HT1080 (cell line): ENCODE results near the gene HERC4. TPM values are rescaled to one million over a fixed set of nuclear protein-coding genes. Genes with fewer than 3 reads are reported as not detected.
"Not testable (repeated sequence)": the region's sequence is repeated elsewhere in the genome, so short reads cannot be mapped to it uniquely, and the experiment has no call there.

Source experiments
- DNase-seq: peaks from one replicate; pipeline ENCODE4 v3.0.0-alpha.2; 2015; ENCODE audit warnings: low read depth
- total RNA-seq: library from RNA; depleted of rRNA; stranded (reverse); fragments of >200 nt; shearing (Covaris generic); gene quantifications from 2 replicates; pipeline ENCODE4 v1.2.3, GENCODE V29; 2014

HERC4 gene
- total RNA-seq, 1 experiment from 2014 or later = 30.4 TPM

DNA sequence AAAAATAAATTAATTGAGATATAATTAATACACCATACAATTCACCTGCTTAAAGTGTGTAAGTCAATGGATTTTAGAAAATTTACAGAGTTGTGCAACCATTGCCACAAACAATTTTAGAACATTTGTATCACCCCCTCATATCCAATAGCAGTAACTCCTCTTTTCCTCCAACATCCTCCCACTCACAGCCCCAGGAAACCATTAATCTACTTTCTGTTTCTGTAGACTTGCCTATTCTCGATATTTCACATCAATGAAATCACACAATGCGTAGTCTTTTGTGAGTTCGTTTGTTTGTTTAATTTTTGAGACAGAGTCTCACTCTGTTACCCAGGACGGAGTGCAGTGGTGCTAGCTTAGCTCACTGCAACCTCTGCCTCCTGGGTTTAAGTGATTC is 13.7 kb upstream of the HERC4 start:
- DNase-seq = no peak

DNA sequence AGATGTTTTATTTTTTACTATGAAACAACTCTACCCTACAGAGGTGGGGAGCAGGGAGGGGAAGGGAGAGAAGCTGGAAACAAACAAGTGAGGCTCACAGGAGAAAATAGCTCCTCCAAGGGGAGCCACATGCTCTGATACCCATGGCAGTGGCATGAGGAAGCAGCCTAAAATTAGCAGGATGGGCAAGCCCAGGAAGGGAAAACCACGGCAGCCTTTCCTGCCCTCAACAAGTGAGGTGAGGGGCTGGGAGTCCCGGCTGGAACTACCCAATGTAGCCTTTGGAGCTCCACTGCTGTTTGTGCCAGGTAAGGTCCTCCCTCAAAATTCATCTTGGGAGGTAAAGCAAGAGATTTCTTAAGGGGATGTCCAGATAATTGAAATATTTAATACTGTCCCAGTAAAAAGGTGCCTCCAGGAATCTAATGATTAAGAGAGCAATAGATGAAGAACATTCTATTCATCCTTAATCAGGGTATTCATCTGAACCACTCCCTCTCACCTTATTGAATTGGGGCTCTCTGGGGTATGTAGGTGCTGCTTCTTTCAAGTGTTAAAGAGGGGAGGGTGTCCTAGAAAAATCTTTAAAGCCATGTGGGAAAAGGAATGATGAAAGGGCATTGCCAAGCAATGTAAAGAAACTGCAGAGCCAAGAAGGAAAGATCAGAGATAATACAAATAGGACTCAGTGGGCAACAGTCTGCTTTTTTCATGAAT is 12.8 kb upstream of the HERC4 start:
- DNase-seq = no peak

DNA sequence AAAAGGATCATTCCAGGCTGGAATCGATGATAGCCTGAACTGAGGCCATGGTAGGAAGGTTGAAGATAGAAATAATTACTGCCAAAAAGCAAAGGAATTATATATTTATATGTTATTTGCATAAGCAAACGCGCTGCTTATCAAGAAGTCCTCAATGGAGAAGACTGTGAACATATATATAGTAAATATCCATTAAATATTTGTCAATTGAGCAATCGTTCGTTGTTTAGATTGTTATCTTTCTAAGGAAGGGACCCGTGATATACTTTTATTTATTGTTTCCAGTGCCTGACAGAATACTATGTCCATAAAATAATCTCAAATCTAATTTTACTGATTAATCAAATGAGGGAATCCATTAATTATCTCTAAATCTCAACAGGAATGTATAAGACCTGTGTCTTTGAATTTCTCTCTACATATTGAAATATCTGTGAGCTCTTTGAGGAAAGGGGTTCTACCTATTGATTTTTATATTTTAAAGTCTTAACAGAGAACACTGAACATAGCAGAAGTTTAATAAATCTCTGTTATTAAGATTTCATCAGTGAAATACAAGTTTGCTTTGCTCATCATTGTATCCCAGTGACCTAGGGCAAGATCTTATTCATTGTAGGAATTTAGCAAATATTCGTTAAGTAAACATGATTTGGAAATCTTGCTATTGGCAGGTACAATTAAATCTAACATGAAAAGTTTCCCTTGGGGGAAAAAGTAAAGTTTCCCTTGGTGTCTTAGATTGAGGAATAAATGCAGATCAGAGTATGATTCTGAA is 12.0 kb upstream of the HERC4 start:
- no peak for DNase-seq

DNA sequence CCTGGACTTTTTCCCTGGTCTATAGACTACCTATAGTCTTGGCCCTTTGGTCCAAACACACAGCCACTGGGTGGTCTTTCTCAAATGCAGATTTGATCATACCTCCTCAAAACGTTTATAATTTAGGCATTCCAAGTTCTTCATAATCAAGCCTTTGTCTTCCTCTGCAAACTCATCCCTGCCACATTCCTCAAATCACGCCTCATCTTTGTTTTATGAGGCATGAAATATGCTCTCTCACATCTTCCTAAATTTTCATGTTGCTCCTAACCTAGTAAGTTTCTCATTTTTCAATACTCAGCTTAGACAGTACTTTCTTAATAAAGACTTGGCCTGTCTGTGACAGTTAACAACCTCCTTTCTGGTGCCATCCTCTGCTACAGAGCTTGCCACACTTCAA is 10.9 kb upstream of the HERC4 start:
- DNase-seq = peak; percentile 72

DNA sequence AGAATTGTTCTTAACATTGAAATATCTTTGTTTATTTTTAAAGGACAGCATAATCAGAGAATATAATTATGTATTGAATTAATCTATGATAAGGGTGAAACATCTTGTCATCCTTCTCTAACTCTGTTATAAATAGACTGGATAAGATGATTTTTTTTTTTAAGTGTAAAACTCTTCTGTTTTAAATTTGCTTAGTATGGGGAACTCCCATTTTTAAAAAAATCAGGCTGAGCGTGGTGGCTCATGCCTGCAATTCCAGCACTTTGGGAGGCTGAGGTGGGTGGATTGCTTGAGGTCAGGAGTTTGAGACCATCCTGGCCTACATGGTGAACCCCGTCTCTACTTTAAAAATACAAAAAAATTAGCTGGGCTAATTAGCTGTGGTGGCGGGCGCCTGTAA is 9.4 kb upstream of the HERC4 start:
- DNase-seq = no peak

DNA sequence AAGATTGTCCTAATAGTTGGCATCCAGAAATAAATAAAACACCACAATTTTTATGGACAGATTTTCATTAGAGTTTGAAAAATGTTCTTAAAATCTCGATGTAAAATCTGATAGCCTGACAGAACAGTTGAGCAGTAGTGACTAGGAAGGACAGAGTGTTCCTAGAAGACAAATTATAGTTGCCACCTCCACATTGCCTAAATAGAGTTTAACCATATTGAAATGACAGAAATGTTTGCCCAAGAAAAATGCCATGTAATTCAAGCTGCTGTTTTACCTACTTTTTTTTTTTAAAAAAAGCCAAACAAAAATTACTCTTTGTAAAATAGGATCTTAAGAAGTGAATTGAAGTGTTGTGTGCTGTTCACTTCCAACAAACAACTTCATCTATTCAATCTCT is 8.9 kb upstream of the HERC4 start:
- no peak for DNase-seq

DNA sequence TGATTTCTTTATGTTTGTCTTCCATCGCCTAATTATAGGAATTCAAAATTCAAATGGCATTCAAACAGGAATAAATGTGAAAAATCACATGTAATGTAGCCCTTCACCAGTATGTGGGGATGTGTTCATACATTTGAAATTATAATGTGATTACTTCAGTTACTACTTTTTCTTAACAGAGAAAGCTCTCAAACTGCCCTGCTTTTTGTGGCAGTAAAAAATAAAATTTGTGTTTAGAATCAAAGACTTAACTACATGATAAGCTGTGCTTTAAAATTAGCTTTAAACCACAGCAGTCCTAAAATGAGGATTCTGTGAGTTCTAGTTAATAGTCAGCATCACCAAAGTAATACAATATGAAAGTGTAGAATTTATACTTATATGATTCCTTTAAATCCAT is 7.8 kb upstream of the HERC4 start:
- peak; percentile 37 for DNase-seq

DNA sequence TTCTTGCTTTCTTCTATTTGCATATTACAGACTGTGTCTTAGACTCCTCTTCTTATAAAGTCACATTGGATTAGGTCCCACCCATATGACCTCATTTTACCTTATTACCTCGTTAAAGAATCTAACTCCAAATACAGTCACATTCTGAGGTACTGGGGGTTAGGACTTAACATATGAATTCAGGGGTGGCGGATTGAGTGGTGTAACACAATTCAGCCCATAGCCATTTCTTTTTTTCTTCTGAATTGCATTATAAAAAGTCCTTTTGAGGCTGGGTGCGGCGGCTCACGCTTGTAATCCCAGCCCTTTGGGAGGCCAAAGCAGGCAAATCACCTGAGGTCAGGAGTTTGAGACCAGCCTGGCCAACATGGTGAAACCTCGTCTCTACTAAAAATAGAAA is 6.8 kb upstream of the HERC4 start:
- DNase-seq = no peak

DNA sequence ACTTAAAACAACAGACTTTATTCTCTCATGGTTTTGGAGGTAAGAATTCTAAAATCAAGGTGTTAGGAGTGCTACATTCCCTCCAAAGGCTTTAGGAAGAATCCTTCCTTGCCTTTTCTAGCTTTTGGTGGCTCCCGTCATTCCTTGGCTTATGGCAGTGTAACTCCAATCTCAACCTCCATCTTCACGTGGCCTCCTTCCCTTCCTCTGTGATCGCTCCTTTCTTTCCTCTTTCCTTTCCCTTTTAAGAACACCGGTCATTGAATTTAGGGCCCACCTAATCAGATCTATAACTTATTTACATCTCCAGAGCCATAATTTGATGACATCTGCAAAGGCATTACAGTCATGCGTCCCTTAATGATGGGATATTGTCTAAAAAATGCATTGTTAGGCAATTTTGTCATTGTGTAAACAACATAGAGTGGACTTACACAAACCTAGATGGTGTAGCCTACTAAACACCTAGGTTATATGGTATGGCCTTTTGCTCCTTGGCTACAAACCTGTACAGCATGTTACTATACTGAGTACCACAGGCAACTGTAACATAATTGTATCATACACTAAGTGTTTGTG is 5.9 kb upstream of the HERC4 start:
- DNase-seq = no peak

DNA sequence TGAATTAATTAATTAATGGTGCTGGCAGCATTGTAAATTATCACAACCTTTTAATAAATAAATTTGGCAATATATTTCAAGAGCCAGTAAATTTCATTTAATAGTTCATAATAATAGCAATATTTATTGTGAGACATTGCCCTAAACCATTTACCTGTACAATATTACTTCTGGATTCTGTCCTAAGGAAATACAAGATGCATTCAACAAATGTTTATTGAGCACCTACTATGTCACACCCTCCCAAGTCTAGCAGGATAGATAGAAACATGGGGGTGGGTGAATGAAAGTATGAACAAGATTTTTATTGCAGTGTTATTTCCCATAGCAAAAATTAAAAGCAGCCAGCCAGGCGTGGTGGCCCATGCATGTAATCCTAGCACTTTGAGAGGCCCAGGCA is 4.4 kb upstream of the HERC4 start:
- no peak for DNase-seq

DNA sequence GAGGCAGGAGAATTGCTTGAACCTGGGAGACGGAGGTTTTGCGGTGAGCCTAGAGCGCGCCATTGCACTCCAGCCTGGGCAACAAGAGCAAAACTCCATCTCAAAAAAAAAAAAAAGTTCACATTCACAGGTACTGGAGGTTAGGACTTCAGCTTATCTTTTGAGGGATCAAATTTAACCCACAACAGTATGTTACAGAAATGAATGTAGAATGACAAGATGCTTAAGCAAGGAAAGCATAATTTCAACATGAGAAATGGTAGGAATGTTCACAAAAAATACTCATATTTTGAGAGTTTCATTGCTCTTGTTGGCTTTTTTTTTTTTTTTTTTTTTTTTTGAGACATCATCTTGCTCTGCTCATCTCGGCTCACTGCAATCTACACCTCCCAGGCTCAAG is 1.9 kb upstream of the HERC4 start:
- no peak for DNase-seq

DNA sequence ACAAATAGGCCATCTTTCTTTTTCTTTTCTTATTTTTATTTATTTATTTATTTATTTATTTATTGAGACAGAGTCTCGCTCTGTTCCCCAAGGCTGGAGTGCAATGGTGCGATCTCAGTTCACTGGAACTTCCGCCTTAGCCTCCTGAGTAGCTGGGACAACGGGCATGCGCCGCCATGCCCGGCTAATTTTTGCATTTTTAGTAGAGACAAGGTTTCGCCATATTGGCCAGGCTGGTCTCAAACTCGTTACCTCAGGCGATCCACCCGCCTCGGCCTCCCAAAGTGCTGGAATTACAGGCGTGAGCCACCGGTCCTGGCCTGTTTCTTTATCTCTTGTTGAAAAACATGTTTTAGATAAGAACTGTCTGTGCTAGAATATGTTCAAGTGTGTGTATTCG is 998 bp upstream of the HERC4 start:
- not testable (repeated sequence) for DNase-seq

DNA sequence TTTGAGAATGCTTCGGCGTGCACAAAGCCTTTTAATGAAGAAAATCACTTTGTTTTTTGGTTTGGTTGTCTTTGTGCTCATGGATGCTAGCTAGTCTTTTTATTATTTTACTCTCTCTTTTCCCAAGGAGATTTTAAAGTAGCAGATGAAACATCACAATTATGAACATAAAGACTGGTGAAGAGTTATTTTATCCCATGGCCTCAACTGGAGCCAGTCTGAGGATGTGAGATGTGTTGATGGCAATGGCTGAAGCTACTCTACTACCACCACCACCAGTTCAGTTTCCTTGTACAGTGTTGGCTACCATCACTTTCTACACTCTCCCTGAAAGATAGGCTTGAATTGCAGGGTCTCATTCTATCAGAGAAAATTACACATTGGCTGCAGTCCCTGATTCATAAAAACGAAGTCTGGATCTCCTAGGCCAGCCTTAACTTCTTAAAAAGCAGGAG is 494 bp upstream of the HERC4 start:
- no peak for DNase-seq

DNA sequence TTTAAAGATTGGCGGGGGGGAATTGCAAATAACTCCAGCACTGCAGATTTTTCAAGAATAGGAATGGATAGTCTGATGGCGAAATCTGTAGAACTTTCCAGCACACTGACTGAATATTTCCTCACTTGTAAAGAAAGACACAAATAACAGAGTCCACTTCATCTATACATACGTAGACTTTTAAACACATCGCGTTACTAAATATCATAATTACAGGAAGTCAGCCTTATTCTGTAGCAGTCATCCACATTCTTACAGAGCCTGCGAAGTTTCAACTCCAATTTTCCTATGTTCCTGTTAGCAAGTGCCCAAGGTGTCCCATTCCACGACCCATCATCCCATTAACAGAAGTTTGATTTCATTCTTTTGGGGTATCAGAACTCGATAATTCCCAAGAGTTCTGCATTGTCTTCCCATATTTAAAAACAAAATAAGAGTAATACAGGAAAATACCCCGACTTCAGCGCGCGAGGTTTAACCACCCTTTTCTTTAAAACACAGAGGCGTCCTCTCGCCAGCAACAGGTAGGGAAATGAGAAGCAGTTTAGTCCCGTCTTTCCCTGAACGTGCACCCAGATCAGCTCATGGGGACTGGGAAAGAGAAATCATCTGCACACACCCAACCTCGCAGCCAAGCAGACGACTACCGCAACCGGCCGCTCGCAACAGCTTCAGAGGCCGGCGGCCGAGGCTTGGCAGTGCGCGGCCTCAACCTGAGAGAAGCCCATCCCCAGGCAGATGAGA is 880 bp downstream of the HERC4 start:
- no peak for DNase-seq

DNA sequence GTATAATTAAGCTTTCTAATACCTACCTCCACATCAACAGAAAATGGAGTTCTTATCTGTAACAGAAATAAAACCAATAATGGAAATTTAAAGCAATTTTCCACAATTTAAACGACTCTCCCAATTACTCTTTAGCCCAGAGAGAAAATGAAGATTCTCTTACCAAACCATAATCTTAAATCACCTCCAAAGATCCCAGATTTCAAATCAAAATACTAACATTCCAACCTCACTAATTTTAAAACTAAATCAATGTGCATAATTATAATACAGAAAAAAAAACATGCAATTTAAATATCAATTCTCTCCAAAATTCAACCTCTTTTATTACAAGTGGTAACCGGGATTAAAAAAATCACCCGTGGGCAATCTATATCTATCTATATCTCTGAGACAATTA is 1.5 kb downstream of the HERC4 start:
- no peak for DNase-seq

DNA sequence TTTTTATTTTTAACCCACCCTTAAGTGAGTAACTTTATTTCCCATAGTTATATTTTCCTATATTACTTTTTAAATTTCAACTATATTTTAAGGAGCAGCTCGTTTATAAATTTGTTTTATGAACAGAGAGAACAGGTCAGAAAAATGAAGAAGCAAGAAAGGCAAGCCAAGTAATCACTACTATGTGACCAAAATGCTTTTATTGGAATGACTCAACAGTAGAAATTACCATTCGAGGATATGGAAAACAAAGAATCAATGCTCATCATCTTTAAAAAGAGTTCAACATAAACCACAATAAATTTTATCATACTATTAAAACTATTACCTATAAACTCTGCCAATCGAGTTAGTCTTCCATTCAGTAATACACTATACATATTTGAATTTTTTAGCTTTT is 7.6 kb downstream of the HERC4 start:
- no peak for DNase-seq

DNA sequence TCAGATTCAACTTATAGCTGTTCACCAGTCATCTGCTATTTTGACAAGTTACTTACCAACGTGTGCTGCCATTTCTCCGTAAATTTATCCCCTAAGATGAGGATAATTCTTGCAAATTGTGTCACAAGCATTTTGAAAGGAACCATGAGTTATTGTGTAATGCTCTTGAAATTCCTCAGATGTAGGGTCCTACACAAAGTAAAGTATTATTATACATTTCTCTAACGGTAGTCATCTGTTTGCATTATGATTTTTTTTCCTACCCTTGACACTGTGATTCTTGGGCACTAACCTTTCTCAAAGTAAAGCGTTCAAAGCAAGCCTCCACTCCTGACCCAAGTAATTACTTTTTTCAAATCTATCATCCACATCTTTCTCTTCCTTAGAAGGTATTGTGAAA is 8.1 kb downstream of the HERC4 start:
- DNase-seq = no peak

DNA sequence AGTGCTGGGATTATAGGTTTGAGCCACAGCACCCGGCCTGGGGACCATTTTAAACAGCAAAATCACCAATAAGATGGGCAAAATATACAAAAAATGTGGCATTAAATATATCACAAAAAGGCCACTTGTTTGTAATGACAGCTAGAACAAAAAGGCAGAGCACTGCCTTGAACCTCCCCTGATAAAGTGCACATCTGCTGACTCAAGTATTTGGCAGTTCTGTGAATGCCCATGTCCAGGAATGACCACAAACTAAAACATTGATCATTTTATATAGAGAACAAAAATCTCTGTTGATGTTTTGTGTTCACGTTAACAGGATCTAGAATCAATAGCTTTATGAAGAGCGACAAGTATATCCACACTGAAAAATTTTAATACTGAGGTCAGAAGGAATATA is 21.5 kb downstream of the HERC4 start:
- no peak for DNase-seq

DNA sequence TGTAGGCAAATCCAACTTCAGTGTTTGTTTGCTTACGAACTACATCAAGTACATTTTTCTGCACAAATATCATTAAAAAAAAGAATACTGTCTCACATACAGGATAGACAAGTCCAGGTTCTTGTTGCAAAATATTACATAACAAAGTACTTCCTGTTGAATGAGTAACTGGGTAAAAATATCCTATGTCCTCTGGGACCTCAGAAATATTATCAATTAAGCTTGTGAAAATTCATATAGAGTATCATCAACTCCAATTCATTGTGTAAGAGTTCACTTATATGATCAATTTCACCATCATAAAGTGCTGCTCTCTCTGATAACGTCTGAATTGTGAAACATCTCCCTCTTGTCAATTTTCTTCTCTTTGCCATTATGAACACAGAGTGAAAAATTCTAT is 22.6 kb downstream of the HERC4 start:
- no peak for DNase-seq

DNA sequence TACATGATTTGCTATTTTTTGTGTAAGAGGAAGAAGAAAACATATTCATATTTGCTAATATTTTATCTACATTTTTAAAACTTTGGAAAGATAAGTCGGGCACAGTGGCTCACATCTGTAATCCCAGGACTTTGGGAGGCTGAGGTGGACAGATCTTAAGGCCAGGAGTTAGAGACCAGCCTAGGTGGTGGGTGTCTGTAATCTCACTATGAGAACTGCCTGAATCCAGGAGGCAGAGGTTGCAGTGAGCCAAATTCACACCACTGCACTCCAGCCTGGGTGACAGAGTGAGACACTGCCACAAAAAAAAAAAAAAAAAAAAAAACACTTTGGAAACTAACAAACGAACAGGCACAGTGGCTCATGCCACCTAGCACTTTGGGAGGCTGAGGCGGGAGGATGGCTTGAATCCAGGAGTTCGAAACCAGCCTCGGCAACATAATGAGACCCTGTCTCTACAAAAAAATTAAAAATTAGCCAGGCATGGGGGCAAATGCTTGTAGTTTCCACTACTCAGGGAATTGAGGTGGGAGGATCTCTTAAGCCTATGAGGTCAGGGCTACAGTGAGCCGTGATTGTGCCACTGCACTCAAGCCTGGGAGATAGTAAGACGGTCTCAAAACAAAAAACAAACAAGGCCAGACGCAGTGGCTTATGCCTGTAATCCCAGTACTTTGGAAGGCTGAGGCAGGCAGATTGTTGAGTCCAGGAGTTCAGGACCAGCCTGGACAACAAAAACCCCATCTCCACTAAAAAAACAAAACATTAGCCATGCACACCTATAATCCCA is 25.6 kb downstream of the HERC4 start:
- DNase-seq = no peak
